ENCODE measurements around the gene NPM3.
"Not testable (repeated sequence)": the region's sequence is repeated elsewhere in the genome, so short reads cannot be mapped to it uniquely, and the experiment has no call there.

DNA sequence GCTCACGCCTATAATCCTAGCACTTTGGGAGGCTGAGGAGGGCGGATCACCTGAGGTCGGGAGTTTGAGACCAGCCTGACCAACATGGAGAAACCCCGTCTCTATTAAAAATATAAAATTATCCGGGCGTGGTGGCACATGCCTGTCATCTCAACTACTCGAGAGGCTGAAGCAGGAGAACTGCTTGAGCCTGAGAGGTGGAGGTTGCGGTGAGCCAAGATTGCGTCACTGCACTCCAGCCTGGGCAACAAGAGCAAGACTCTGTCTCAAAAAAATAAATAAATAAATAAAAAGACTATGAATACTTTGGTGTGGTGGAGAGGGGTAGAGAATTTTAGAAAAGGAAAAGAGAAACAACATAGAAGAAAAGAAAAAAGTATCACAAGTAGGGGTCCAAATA lies 6.0 kb upstream of the NPM3 start:
- TF ChIP-seq POLR2A (IDR thresholded peaks at IDR 0.05), result not testable (repeated sequence)
- TF ChIP-seq, protein P1, sequence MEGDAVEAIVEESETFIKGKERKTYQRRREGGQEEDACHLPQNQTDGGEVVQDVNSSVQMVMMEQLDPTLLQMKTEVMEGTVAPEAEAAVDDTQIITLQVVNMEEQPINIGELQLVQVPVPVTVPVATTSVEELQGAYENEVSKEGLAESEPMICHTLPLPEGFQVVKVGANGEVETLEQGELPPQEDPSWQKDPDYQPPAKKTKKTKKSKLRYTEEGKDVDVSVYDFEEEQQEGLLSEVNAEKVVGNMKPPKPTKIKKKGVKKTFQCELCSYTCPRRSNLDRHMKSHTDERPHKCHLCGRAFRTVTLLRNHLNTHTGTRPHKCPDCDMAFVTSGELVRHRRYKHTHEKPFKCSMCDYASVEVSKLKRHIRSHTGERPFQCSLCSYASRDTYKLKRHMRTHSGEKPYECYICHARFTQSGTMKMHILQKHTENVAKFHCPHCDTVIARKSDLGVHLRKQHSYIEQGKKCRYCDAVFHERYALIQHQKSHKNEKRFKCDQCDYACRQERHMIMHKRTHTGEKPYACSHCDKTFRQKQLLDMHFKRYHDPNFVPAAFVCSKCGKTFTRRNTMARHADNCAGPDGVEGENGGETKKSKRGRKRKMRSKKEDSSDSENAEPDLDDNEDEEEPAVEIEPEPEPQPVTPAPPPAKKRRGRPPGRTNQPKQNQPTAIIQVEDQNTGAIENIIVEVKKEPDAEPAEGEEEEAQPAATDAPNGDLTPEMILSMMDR (IDR thresholded peaks at IDR 0.05), result not testable (repeated sequence)
